ENCODE results near the gene AMN. TPM values are rescaled to one million over a fixed set of nuclear protein-coding genes. Genes with fewer than 3 reads are reported as not detected.

The AMN gene
- total RNA-seq, 1 experiment from 2014 or later, result 70.7 TPM

DNA sequence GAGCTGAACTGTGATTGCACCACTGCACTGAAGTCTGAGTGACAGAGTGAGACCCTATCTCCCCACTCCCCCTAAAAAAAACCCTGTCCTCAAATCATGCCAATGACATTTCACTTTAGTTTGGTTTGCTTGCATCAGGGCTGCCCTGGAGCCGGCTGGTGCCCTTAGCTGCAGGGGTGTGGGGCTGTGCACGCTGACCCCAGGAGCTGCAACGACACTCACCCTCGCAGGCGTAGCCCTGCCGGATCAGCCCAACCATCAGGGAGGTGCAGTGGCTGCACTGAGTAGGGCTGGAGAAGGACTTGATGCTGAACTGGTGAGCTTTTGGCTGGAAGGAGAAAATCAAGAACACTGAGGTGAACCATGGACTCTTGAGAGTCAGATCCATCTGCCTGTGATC lies 29.8 kb downstream of the AMN start:
- no peak overlapping the region for H3K4me3 Mint-ChIP-seq (ENCODE audit: unreplicated experiment)
- H3K36me3 ChIP-seq (ENCODE audit: control insufficient read depth, insufficient read depth, low read length), result peaks cover 1% of the 10 kb centered on the region; the same call in 1 of the 2 replicates
- no peaks in the 10 kb centered on the region for H3K4me1 Mint-ChIP-seq (ENCODE audit: low read depth, unreplicated experiment)
- no peak overlapping the region for H3K27ac Mint-ChIP-seq (ENCODE audit: unreplicated experiment)
- H3K4me3 ChIP-seq (ENCODE audit: low read depth, low read length), result no peak overlapping the region
- CTCF ChIA-PET, result no interaction called here
- POLR2A ChIA-PET, result no interaction called here
- H3K9me3 Mint-ChIP-seq (ENCODE audit: unreplicated experiment), result no peaks in the 10 kb centered on the region
- H3K27me3 Mint-ChIP-seq (ENCODE audit: insufficient read depth, unreplicated experiment), result no peaks in the 10 kb centered on the region
- DNase-seq, result no peak
- H3K9me3 ChIP-seq, result no peaks in the 10 kb centered on the region
- no peaks in the 10 kb centered on the region for H3K27me3 ChIP-seq (replicated peaks; ENCODE audit: control insufficient read depth, insufficient read depth, low read length)
- TF ChIP-seq, protein P1, sequence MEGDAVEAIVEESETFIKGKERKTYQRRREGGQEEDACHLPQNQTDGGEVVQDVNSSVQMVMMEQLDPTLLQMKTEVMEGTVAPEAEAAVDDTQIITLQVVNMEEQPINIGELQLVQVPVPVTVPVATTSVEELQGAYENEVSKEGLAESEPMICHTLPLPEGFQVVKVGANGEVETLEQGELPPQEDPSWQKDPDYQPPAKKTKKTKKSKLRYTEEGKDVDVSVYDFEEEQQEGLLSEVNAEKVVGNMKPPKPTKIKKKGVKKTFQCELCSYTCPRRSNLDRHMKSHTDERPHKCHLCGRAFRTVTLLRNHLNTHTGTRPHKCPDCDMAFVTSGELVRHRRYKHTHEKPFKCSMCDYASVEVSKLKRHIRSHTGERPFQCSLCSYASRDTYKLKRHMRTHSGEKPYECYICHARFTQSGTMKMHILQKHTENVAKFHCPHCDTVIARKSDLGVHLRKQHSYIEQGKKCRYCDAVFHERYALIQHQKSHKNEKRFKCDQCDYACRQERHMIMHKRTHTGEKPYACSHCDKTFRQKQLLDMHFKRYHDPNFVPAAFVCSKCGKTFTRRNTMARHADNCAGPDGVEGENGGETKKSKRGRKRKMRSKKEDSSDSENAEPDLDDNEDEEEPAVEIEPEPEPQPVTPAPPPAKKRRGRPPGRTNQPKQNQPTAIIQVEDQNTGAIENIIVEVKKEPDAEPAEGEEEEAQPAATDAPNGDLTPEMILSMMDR (IDR thresholded peaks at IDR 0.05; ENCODE audit: insufficient read depth in 1 of 2, low read depth in 1 of 2, low read length in 1 of 2, severe bottlenecking in 1 of 2, unreplicated experiment in 1 of 2), result no peak
- H3K36me3 Mint-ChIP-seq (ENCODE audit: insufficient read depth, unreplicated experiment), result peaks cover 38% of the 10 kb centered on the region
- intact Hi-C loops (cut with micrococcal nuclease; ENCODE audit: unreplicated experiment), result no loop called here
- no peaks in the 10 kb centered on the region for H3K4me1 ChIP-seq
- no TSS peak for BruUV-seq (replicated peaks)

DNA sequence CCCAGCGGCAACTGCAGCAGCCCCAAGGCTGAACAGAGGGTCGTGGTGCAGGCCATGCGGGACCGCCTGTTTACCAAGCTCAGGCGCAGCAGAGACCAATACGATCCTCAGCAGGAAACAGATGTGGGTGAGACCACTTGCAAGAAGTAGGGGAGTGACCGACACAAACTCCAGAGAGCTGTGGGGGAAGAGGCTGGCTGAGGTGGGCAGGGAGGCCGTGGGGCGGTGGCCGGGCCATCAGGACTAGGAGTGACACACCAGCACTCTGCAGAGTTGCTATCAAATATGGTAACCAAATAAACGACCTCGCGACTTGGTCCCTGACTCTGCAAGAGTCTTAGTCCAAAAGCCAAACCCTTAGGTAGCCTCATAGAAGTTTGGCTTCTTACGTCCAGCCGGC lies 30.6 kb downstream of the AMN start:
- H3K9me3 Mint-ChIP-seq (ENCODE audit: unreplicated experiment), result no peaks in the 10 kb centered on the region
- no TSS peak for BruUV-seq (replicated peaks)
- peaks cover 46% of the 10 kb centered on the region for H3K36me3 Mint-ChIP-seq (ENCODE audit: insufficient read depth, unreplicated experiment)
- Histone ChIP-seq H3K36me3 (ENCODE audit: control insufficient read depth, insufficient read depth, low read length) (peaks cover 3% of the 10 kb centered on the region; the same call in 1 of the 2 replicates), H3K9me3 (no peaks in the 10 kb centered on the region), H3K4me3 (ENCODE audit: low read depth, low read length) (no peak overlapping the region), H3K27me3 (replicated peaks; ENCODE audit: control insufficient read depth, insufficient read depth, low read length) (no peaks in the 10 kb centered on the region), H3K4me1 (no peaks in the 10 kb centered on the region)
- ChIA-PET POLR2A (no interaction called here), CTCF (no interaction called here)
- TF ChIP-seq, protein P1 (IDR thresholded peaks at IDR 0.05; ENCODE audit: insufficient read depth in 1 of 2, low read depth in 1 of 2, low read length in 1 of 2, severe bottlenecking in 1 of 2, unreplicated experiment in 1 of 2), result no peak
- no peak overlapping the region for H3K27ac Mint-ChIP-seq (ENCODE audit: unreplicated experiment)
- no peak for DNase-seq
- H3K4me3 Mint-ChIP-seq (ENCODE audit: unreplicated experiment), result no peak overlapping the region
- no peaks in the 10 kb centered on the region for H3K4me1 Mint-ChIP-seq (ENCODE audit: low read depth, unreplicated experiment)
- intact Hi-C loops (cut with micrococcal nuclease; ENCODE audit: unreplicated experiment), result no loop called here
- no peaks in the 10 kb centered on the region for H3K27me3 Mint-ChIP-seq (ENCODE audit: insufficient read depth, unreplicated experiment)

DNA sequence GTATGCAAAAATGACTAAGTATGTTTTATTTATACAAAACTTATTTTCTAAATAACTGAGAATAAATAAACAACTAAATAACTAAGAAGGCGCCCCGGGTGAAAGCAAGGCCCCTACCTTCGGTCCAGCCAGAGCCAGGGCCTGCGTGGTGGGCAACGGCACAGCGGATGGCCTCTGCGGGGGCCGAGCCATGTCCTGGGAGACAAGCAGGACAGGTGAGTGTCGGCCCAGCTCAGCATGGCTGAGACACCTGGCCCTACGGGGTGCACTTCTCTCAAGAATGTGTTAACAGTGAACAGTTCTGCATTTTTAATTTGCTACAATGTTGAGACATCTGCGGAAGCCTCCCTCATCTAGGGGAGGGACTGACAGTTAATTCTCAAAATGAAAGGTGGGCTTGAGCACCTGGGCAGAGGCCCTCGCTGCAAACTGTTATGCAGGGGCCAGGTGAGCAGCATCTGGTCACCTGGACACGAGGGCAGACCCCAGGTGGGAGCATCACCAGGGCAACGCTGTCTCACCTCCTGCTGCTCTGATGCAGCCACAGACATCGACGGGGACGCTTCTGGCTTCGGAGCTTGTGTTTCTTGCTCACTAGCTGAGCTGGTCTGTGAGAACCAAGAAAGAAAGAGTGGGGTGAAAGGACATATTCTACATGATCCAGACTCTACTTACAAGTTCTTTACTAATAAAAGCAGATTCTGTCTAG lies 31.8 kb downstream of the AMN start:
- no peaks in the 10 kb centered on the region for H3K9me3 Mint-ChIP-seq (ENCODE audit: unreplicated experiment)
- peaks cover 53% of the 10 kb centered on the region for H3K36me3 Mint-ChIP-seq (ENCODE audit: insufficient read depth, unreplicated experiment)
- H3K4me1 Mint-ChIP-seq (ENCODE audit: low read depth, unreplicated experiment), result no peaks in the 10 kb centered on the region
- CTCF ChIA-PET, result no interaction called here
- H3K36me3 ChIP-seq (ENCODE audit: control insufficient read depth, insufficient read depth, low read length), result peaks cover 5% of the 10 kb centered on the region; the same call in 1 of the 2 replicates
- H3K4me1 ChIP-seq, result no peaks in the 10 kb centered on the region
- POLR2A ChIA-PET, result no interaction called here
- no peak for DNase-seq
- TF ChIP-seq, protein P1 (IDR thresholded peaks at IDR 0.05; ENCODE audit: insufficient read depth in 1 of 2, low read depth in 1 of 2, low read length in 1 of 2, severe bottlenecking in 1 of 2, unreplicated experiment in 1 of 2), result no peak
- no peak overlapping the region for H3K27ac Mint-ChIP-seq (ENCODE audit: unreplicated experiment)
- no peaks in the 10 kb centered on the region for H3K27me3 ChIP-seq (replicated peaks; ENCODE audit: control insufficient read depth, insufficient read depth, low read length)
- no peak overlapping the region for H3K4me3 ChIP-seq (ENCODE audit: low read depth, low read length)
- no peaks in the 10 kb centered on the region for H3K27me3 Mint-ChIP-seq (ENCODE audit: insufficient read depth, unreplicated experiment)
- intact Hi-C loops (cut with micrococcal nuclease; ENCODE audit: unreplicated experiment), result no loop called here
- no TSS peak for BruUV-seq (replicated peaks)
- no peaks in the 10 kb centered on the region for H3K9me3 ChIP-seq
- no peak overlapping the region for H3K4me3 Mint-ChIP-seq (ENCODE audit: unreplicated experiment)
